ENCODE data around the gene INPP5A. TPM values are rescaled to one million over a fixed set of nuclear protein-coding genes. Genes with fewer than 3 reads are reported as not detected.

INPP5A gene
- total RNA-seq, 1 donor from 2014 or later = 36.4 TPM

DNA sequence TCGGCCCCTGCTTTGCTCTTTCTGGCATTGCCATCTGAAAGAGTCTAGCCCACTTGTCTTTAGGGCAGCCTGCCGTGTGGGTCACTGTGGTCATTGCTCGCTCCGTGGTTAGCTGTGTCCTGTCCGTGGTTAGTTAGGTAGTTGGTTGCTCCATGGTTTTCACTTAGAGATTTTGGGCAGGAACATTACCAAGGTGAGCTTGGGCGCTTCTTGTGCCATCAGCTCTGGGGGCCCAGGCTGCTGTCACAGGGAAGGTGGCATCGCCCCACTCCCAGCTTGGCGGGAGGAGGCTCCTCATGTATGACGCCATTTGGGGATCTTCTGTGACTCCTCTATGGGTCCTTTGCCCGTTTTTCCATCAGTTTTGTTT is 53.1 kb downstream of the INPP5A start:
- TF ChIP-seq, protein P1, sequence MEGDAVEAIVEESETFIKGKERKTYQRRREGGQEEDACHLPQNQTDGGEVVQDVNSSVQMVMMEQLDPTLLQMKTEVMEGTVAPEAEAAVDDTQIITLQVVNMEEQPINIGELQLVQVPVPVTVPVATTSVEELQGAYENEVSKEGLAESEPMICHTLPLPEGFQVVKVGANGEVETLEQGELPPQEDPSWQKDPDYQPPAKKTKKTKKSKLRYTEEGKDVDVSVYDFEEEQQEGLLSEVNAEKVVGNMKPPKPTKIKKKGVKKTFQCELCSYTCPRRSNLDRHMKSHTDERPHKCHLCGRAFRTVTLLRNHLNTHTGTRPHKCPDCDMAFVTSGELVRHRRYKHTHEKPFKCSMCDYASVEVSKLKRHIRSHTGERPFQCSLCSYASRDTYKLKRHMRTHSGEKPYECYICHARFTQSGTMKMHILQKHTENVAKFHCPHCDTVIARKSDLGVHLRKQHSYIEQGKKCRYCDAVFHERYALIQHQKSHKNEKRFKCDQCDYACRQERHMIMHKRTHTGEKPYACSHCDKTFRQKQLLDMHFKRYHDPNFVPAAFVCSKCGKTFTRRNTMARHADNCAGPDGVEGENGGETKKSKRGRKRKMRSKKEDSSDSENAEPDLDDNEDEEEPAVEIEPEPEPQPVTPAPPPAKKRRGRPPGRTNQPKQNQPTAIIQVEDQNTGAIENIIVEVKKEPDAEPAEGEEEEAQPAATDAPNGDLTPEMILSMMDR (IDR thresholded peaks at IDR 0.05) = no peak
- H3K4me3 Mint-ChIP-seq (ENCODE audit: unreplicated experiment) = no peak overlapping the region
- no peak for DNase-seq (ENCODE audit: extremely low spot score, unreplicated experiment)
- H3K27me3 Mint-ChIP-seq (ENCODE audit: unreplicated experiment) = no peaks in the 10 kb centered on the region
- H3K9me3 Mint-ChIP-seq (ENCODE audit: unreplicated experiment) = no peaks in the 10 kb centered on the region
- peak overlapping the region; percentile 79 for H3K27ac Mint-ChIP-seq (ENCODE audit: unreplicated experiment)
- peaks cover 3% of the 10 kb centered on the region for H3K36me3 Mint-ChIP-seq (ENCODE audit: unreplicated experiment)
- peaks cover 73% of the 10 kb centered on the region for H3K4me1 Mint-ChIP-seq (ENCODE audit: unreplicated experiment)

DNA sequence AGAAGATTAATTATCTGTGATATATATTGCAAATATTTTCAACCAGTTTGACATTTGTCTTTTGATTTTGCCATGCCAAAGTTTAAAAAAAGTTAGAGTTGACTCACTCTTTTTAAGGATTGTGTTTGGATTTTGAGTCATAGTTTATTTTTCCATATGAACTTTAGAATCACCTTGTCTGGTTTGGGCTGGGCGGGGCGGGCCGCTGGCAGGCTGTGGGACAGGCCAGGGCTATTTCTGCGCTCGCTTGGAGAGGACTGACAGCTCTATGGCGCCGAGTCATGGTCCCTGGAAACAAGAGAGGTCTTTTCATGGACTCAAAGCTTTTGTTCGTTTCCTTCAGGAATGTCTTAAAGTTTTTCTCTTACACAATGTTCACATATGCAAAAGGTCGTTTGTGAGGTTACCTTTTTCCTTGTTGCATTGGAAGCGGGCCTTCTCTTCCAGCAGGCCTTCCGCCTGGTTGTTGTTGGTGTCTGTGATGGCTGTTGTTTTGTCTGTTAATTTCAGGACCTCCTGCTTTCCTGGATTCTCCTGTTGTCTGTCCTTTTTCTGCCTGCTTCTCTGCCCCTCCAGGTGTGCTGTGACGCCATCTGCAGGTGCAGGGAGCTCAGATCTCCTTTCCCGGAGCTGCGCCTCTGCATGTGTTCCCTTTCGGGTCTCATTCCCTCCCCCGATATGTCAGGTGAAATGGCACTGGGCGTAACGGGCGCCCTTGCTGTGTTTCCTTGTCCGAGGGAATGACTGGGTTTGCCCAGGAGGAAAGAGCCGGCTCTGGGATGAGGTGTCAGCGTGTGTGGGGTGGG is 53.8 kb downstream of the INPP5A start:
- no peak for DNase-seq (ENCODE audit: extremely low spot score, unreplicated experiment)
- Mint-ChIP-seq H3K27me3 (ENCODE audit: unreplicated experiment) (no peaks in the 10 kb centered on the region), H3K27ac (ENCODE audit: unreplicated experiment) (peak overlapping the region; percentile 79), H3K4me3 (ENCODE audit: unreplicated experiment) (no peak overlapping the region), H3K4me1 (ENCODE audit: unreplicated experiment) (peaks cover 79% of the 10 kb centered on the region), H3K36me3 (ENCODE audit: unreplicated experiment) (peaks cover 3% of the 10 kb centered on the region), H3K9me3 (ENCODE audit: unreplicated experiment) (no peaks in the 10 kb centered on the region)
- TF ChIP-seq, protein P1 (IDR thresholded peaks at IDR 0.05) = no peak

DNA sequence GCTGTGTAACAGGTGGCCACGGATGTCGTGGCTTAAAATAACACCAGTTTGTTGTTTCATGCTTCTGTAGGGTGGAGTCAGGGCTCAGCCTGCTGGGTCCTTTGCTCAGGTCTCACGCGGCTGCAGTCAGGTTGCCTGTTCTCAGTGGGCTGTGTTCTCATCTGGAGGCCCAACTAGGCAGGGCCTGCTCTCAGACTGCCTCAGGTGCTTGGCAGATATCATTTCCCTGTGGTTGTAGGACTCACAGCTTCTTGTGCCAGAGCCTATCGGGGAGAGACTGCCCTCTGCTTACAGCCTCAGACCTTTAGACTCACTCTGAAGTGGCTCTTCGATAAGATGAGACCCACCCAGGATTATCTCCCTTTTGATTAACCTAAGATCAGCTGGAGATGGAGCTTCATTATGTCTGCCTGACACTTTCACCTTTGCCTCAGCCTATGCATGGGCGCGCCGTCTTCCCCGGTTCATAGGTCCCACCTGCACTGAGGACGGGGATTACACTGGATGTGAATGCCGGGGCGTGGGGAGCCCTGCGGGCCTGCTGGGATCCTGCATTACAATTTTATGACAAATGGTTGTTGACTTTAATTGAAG is 55.3 kb downstream of the INPP5A start:
- peaks cover 89% of the 10 kb centered on the region for H3K4me1 Mint-ChIP-seq (ENCODE audit: unreplicated experiment)
- TF ChIP-seq, protein P1 (IDR thresholded peaks at IDR 0.05) = no peak
- H3K36me3 Mint-ChIP-seq (ENCODE audit: unreplicated experiment) = no peaks in the 10 kb centered on the region
- peak overlapping the region; percentile 85 for H3K27ac Mint-ChIP-seq (ENCODE audit: unreplicated experiment)
- peak overlapping the region; percentile 55 for H3K4me3 Mint-ChIP-seq (ENCODE audit: unreplicated experiment)
- H3K27me3 Mint-ChIP-seq (ENCODE audit: unreplicated experiment) = no peaks in the 10 kb centered on the region
- DNase-seq (ENCODE audit: extremely low spot score, unreplicated experiment) = no peak
- H3K9me3 Mint-ChIP-seq (ENCODE audit: unreplicated experiment) = no peaks in the 10 kb centered on the region

DNA sequence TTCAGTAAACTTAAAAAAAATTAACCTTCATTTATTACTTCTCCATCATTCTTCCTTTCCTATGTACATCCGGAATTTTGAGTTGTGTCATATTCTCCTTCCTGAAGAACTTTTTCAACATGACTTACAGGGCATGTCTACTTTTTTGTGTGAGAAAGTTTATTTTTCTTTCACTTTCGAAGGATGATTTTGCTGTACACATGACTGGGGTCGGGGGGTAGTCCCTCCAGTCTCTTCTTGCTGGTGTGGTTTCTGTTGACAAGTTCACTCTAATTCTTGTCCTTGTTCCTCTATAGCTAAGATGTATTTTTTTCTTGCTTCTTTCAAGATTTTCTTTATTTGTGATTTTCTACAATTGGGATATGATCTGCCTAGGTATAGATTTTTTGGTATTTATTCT is 55.8 kb downstream of the INPP5A start:
- H3K36me3 Mint-ChIP-seq (ENCODE audit: unreplicated experiment) = no peaks in the 10 kb centered on the region
- TF ChIP-seq, protein P1 (IDR thresholded peaks at IDR 0.05) = no peak
- H3K4me3 Mint-ChIP-seq (ENCODE audit: unreplicated experiment) = peak overlapping the region; percentile 55
- H3K4me1 Mint-ChIP-seq (ENCODE audit: unreplicated experiment) = peaks cover 87% of the 10 kb centered on the region
- no peak for DNase-seq (ENCODE audit: extremely low spot score, unreplicated experiment)
- H3K27ac Mint-ChIP-seq (ENCODE audit: unreplicated experiment) = peak overlapping the region; percentile 85
- no peaks in the 10 kb centered on the region for H3K27me3 Mint-ChIP-seq (ENCODE audit: unreplicated experiment)
- no peaks in the 10 kb centered on the region for H3K9me3 Mint-ChIP-seq (ENCODE audit: unreplicated experiment)

All from osteocyte (in vitro differentiated cells).